Fibroblast of pulmonary artery (primary cell): ENCODE data around the gene TTC1.
A peak's percentile ranks its signal among the peaks of the same experiment; 100 is the strongest.

Experiments used
- DNase-seq: peaks from one replicate; pipeline ENCODE4 v3.0.0-alpha.2; 2010; ENCODE audit warnings: low read depth
- H3K4me3 ChIP-seq: replicated peaks from 2 replicates; pipeline ENCODE4 v1.5.1; 2011; ENCODE audit warnings: low read depth, mild to moderate bottlenecking, control low read depth, low read length, moderate library complexity
- CTCF ChIP-seq: IDR thresholded peaks from 2 replicates; pipeline ENCODE4 v1.5.1; 2011; ENCODE audit warnings: mild to moderate bottlenecking, control low read depth, low read length, inconsistent platforms; ENCODE audit errors: missing control alignments

Gene TTC1

DNA sequence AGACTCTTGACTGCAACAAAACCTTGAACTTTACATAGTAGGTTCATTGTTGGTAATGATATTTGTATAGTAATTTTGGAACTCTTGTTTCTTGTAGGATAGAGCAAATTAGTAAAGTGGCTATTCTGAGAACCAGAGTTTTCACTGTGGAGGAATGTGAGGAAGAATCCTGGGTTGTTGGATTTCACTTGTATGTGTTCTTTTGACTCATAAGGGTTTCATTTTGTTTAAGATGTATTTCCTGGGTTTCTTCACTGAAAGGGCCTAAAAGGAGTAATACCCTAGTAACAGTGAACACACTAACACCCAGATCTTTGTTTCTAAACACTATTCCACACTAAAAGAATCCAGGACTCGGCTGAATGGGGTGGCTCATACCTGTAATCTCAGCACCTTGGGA, 20.1 kb downstream of the TTC1 start:
- H3K4me3 ChIP-seq: no peak overlapping the region
- TF ChIP-seq CTCF: no peak
- no peak for DNase-seq

GRCh38 chr5:160029540-160030139, 20.7 kb downstream of the TTC1 start:
- H3K4me3 ChIP-seq: no peak overlapping the region
- no peak for TF ChIP-seq CTCF
- no peak for DNase-seq

- H3K4me3 ChIP-seq: no peak overlapping the region
- TF ChIP-seq CTCF: no peak
- DNase-seq: peak; percentile 39
Observed at GRCh38 chr5:160030631-160031377, 21.9 kb downstream of the TTC1 start.

DNA sequence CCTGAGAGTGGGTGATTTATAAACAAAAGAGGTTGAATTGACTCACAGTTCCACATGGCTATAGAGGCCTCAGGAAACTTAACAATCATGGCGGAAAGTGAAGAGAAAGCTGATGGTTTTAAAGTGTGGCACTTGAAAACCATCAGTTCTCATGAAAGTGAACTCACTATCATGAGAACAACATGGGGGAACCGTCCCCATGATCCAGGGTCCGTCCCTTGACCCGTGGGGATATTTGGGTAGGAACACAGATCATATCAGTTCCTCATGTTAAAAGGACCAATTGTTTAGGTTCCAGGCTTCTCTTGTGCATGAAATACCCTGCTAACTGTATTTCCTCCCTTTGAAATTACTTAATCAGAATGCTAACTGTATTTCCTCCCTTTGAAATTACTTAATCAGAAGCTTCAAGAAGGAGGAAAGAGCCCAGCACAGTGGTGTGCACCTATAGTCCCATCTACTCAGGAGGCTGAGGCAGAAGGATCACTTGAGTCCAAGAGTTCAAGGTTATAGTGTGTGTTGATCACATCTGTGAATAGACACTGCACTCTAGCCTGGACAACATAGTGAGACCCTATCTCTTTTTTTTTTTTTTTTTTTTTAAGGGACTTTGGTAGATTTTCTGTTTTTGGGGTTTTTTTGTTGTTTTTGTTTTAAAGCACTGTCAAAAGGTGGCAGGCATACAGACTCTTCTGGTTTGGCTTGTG, 24.8 kb downstream of the TTC1 start:
- no peak for DNase-seq
- no peak for TF ChIP-seq CTCF
- no peak overlapping the region for H3K4me3 ChIP-seq

DNA sequence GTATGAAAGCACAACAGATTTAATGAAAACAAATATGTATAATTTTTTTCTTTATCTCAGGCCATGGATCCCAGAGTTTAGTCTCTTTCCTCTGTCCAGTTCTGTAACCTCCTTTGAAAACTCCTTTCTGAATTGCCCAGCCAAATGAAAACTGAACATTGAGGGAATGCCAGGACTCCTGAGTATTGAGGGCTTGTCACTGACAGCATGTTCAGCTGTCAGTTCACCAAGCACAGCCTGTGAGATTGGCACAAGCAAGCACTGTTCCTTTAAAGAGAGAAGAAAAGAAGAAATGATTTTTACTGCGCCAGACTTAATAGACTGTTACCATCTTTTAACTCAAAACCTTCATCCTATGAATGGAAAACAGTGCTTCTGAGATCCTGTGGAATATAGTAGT, 27.3 kb downstream of the TTC1 start:
- no peak overlapping the region for H3K4me3 ChIP-seq
- no peak for DNase-seq
- no peak for TF ChIP-seq CTCF

DNA sequence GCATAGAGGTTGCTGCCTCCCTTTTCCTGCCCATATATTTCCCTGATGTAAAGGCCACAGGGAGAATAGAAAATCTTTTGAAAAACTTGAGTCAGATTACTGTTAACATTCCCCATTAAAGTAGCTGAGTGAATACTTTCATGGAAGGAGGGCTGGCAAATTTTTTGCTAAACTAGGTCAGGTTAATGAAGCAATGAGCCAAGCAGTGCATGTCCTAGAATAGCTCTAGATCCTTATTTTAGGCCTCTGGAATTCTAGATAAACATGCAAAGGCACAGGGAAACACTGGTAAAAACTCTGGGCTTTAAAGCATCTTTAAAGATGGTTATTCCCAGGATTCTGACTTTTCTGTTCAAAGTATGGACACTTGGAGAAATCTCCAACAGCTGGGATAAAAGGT, 27.9 kb downstream of the TTC1 start:
- no peak for DNase-seq
- no peak overlapping the region for H3K4me3 ChIP-seq
- TF ChIP-seq CTCF: no peak
